HG02642 (cell line): ENCODE results near the gene CFAP92.

Experiments
- ATAC-seq: cut with Tn5 transposase; IDR thresholded peaks from one replicate; pipeline ENCODE4 v1.9.1; 2021; ENCODE audit warnings: mild to moderate bottlenecking; ENCODE audit not compliant: unreplicated experiment, poor library complexity

The CFAP92 gene

DNA sequence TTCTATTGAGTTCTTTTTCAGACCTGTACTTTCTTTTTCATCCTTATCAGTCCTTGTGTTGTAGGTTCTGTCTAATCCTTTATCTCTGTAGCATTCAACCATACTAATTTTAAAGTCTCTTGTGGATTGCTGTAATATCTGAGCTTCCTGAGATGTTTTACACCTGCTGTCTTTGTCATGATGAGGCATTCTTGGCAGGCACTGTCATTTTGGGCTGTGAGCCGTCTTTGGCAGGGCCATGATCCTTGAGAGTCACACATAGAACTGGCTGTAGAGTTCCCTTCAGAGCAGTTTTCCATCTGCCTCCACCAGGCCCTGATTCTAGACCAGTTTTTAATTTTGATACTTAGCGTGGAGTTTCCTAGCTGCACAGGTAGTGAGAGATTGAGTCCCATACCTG, 13.9 kb upstream of the CFAP92 start:
- ATAC-seq: no peak

DNA sequence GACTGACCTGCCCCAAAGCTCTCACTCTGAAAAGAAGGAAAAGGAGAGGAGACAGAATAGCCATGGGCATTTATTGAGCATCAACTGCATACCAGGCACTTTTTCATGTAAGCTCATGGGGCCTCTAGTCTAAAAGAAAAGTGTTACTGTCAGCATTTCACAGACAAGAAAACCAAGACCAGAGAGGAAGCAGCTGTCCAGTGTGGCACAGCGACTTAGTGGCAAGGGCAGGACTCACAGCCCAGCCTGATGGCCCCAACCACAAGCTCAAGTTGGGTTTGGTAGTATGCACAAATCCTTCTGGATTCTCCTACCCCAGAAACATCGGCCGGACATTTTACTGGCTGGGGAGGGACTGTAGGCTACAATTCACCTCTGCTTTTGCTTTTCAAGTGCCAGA, 13.0 kb upstream of the CFAP92 start:
- ATAC-seq: no peak

DNA sequence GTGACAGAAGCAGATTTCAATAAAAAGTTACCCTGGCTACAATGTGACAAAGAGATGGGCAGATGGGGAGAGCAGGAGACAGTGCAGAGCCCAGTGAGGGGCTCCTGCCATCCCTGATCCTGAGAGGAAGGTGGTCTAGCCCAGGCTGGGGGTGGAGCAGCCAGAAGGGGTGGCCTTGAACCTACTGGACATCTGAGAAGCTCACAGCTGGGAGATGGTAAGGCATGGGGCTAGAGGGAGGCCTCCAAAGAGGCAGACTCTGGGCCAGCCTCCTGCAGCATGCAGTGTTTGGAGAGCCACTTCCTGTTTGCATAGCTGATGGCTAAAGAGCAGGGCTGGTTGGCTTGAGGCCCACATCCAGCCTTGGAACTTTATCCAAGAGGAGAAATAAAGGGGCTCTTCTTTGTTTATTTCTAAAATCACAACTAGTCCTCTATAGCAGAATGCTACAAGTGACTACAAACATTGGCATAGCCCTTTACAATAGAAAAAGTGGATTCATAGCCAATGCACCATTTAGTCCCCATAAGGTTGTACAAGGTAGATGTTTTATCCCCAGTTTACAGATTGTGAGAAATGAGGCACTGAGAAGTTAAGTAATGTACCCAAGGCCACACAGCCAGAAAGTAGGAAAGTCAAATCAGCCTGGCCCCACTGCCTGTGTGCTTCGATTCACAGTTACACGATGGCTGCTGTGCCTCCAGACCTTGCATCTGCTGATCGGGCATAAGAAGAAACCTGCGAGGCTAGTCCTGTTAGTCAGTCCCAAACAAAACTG, 11.8 kb upstream of the CFAP92 start:
- ATAC-seq: no peak

DNA sequence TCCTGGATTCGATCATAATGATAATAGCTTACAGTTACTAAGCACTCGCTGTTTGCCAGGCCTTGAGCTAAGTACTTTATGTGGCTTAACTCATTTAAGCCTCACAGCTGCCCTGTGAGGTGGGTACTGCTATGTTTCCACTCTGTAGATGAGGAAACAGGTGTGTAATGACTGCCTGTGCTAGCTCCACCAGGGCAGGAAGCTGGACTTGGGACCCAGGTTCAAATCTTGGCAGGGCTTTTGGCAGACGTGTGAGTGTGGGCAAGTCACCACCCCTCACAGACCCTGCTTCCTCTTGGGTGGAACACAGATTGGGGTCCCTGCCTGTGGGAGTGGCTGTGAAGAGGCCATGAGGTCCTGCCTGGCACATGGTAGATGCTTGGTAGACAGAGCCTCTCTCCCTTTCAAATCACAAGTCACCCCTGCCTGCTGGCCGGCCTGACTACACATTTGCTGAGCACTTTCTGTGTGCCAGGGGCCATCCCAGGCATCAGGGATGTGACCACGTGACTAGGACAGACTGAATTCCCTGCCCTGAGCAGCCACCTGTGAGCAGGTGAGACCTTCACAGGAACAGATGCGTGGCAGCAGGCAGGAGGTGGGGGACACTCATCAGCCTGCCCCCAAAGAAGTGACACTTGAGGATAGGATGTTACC, 10.9 kb upstream of the CFAP92 start:
- ATAC-seq: no peak

DNA sequence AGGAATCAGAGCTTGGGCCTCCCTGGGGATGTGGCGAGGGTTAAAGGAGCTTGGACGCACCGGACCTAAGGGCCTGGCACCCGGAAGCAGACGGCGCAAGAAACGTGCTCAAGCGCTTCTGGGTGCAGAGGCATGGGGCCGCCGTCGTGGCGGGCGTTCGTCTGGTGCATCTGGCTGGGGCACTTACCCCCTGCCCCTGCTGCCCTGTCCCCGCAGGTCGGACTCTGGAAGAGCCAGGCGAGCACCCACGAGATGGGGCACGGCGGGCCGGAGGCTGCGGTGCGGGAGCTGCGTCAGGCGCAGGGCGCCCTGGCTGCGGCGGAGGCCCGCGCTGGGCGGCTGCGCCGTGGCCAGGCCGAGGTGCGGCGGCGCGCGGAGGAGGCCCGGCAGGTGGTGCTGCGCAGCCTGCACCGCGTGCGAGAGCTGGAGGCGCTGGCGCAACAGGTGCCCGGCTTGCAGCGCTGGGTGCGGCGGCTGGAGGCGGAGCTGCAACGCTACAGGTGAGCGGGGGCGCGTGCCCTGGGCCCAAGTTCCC, 9.8 kb upstream of the CFAP92 start:
- no peak for ATAC-seq

DNA sequence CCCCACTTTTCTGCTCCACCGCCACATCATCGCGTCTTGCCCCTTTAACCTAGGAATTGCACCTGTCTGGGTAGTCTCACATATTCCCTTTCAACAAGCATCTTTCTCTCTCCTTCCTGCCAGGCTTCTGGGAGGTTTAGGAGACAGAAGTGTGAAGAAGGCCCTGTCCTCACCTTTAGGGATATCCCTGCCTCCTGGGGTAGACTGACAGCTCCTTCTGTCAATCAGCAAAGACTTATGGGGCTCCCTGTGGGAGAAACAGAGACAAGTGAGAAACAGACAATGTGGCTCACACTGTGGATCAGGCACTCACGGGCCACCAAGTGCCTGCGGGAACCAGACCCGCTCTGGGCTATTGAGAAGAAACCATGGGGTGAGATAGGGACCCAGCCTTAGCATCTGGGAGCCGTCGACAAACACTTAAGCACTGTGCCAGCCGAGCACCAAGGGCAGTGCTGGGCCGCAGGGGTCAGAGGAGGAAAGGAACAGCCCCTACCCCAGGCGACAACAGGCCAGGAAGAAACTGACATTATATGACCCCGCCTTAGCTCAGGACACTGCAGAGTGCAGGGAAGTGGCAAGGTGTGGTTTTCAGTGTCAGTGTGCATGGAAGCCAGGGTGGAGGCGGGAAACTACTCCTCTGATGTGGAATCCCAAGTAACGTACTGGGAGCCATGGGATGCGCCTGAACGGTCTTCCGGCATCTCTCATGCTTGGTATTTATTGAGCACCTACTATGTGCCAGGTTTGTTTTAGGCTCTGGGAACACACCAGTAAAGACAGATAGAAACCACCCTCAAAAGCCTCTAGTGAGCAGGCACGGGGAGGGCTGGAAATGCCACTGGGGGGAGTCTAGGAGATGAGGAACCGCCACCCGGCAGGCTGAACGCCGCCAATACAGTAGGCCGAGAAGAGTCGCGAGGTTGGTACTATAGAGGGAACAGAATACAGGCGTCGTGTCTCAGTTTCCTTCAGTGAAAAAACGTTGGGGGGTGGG, 9.0 kb upstream of the CFAP92 start:
- no peak for ATAC-seq

DNA sequence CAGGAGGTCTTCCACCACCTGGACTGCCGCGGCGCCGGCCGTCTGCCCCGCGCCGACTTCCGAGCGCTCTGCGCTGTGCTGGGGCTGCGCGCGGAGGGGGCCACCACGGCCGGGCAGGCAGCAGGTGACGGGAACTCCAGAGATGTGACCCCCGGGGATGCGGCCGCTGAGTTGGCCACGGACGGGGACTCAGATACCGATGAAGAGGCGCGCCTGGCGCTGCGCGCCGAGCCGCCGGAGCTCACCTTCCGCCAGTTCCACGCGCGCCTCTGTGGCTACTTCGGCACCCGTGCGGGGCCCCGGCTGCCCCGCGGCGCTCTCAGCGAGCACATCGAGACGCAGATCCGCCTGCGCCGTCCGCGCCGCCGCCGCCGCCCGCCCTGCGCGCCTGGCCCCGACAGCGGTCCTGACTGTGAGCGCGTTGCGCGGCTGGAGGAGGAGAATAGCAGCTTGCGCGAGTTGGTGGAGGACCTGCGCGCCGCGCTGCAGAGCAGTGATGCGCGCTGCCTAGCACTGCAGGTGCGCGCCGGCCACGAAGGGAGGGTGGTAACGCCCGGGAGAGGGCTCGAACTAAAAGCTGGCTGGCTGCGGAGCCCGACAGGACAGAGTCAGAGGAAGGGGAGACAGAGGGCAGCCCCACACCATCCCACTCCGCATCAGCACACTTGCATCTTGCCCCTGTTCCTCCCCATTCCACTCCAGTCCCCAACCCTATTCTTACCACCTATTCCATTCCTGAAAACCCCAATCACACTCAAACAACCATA, 8.1 kb upstream of the CFAP92 start:
- ATAC-seq: no peak

DNA sequence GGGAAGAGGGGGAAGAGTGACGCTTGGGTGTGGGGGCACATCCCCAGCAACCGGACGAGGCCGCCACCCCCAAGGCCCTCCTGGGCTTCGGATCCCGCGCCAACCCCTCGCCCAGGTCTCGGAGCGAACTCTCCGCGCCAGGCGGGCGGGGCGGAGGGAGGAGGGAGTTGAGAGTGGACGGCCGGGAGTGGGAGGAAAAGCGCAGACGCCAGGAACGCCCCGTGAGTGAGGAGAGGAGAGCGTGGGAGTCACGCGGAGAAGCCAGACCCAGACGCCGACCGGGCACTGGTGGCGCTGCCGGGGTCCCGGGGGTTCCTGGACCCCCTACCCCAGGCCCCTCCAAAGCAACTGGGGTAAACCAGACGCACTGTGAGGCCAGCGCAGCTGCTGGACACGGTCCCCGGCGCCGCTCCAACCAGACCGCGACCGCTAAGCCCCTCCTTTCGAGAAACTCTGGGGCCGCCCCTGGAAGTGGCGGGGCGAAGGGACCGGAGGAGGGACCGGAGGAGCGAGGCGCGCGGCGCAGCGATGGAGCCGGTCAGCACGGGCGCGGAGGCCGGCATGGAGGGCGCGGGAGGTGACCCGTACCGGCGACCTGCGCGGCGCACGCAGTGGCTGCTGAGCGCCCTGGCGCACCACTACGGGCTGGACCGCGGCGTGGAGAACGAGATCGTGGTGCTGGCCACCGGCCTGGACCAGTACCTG, 7.4 kb upstream of the CFAP92 start, which contains the start of gene EFCC1:
EFCC1 (plus strand) TSS at position 204 of the 705 bp plus-strand sequence; CDS start at position 529, 325 bp downstream.
- no peak for ATAC-seq

DNA sequence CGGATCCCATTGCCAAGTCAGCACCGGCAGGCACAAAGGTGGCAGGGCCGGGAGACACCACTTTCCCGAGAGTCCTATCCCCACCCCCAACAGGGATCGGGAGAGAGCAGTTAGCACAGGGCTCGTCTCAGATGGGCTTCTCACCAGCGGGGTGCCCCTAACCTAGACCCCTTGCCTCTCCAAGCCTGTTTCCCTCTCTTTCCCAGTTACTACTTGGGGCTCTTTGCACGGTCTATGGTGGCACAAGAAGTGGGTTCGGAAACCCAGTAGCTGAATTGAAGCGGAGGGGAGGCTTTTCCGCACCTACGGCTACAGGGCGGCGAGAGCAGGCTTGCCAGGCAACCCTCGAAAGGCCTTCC, 6.8 kb upstream of the CFAP92 start:
- ATAC-seq: no peak

DNA sequence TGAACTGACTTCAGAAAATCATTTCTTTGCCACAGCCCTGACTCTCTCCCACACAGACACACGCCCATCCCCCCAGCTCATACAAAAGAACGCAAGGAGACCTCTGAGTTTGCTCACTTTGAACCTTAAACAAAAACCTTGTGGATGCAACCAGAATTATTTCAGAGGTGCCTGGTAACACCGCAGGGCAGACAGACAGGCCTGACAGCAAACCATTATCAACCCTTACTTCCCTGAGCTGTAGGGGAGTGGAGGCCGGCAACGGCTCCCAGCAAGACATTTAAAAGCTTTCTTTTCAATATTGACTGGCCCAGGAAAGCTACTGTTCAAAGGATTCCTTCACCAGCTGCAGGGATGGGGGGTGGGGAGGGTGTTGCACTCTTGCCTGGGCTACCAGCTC, 5.2 kb upstream of the CFAP92 start:
- ATAC-seq: no peak

DNA sequence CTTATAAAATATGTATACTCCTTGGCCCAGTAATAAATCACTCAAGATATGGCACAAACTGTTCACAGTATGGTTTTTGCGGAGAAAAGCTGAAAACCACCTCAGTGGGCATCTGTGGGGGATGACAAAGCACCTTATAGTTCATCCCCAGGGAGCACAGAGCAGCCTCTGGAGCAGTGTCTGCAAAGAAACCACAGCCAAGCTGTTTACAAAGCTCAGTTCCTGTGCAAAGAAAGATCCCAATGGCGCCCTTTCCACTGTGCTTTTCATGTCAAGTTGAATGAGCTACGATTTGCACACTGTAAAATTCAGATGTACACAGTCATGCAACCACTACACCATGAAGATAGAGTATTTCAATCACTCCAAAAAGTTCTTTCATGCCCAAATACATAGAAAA, 4.7 kb upstream of the CFAP92 start:
- ATAC-seq: no peak

DNA sequence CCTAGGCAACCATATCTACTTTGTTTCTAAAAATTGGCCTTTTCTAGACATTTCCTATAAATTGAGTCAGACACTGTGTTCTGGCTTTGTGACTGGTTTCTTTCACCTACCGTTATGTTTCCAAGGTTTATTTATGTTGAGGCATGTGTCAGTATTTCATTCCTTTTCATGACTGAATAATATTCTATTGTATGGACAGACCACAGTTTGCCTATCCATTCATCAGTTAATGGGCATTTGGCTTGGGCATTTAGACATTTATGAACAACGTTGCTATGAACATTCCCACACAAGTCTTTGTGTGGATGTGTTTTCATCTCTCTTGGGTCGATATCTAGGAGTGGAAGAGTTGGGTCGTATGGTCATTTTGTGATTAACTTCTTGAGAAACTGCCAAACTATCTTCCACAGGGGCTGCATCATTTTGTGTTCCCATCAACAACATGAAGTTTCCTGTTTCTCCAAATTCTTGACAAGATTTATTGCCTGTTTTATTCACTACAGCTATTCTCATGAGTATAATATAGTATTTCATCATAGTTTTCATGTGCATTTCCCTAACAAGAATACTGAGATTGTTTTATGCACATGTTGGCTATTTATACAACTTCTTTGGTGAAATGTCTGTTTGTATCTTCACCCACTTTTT, 3.7 kb upstream of the CFAP92 start:
- ATAC-seq: no peak

DNA sequence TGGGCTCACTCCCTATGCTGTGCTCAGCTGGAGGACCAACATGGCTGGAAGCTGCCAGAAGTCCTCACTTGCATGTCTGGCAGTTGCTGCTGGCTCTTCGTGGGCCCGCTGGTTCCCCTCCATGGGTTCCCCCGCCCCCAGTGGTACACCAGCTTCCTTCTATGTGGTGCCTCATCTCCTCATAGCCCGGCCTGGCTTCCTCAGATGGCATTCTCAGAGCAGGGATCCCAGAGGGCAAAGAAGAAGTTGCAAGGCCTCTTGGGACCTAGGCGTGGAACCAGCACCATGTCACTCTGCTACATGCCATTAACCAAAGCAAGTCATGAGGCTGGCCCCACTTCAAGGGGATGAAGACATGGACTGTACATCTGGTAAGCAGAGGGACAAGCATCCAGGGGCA, 2.9 kb upstream of the CFAP92 start:
- ATAC-seq: no peak

DNA sequence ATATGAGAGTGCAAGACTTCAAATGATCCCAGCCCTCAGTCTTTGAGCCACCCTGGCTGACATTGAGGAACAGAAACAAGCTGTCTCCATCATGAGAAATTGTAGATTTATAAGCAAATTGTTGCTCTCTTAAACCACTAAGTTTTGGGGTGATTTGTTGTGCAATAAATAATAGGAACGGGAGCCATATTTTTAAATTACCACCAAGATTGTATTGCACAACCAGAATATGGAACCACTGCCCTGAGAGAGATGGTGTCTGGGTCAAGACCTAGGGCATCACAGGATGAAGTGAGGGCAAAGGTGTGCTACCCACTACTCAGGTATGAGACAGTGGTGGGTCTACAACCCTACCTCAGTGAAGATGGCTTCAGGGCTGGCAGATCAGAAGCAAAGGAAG, 2.3 kb upstream of the CFAP92 start:
- no peak for ATAC-seq

DNA sequence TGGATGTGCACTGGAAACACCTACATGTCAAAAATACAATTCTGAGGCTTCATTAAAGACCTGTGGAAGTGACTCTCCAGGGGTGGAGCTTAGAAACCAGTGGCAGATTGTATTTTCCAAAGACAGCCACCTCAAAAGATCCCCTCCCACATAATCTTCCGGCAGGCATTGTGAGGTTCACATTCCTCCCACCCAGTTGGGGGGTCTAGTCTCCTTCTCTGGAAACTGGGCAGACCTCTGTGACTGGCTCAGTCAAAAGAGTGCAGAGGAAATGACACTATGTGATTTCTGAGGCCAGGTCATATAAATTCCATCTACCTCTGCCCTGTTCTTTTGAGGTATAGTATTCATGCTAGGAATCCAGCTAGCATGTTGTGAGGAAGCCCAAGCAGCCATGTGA, 1.9 kb upstream of the CFAP92 start:
- no peak for ATAC-seq

DNA sequence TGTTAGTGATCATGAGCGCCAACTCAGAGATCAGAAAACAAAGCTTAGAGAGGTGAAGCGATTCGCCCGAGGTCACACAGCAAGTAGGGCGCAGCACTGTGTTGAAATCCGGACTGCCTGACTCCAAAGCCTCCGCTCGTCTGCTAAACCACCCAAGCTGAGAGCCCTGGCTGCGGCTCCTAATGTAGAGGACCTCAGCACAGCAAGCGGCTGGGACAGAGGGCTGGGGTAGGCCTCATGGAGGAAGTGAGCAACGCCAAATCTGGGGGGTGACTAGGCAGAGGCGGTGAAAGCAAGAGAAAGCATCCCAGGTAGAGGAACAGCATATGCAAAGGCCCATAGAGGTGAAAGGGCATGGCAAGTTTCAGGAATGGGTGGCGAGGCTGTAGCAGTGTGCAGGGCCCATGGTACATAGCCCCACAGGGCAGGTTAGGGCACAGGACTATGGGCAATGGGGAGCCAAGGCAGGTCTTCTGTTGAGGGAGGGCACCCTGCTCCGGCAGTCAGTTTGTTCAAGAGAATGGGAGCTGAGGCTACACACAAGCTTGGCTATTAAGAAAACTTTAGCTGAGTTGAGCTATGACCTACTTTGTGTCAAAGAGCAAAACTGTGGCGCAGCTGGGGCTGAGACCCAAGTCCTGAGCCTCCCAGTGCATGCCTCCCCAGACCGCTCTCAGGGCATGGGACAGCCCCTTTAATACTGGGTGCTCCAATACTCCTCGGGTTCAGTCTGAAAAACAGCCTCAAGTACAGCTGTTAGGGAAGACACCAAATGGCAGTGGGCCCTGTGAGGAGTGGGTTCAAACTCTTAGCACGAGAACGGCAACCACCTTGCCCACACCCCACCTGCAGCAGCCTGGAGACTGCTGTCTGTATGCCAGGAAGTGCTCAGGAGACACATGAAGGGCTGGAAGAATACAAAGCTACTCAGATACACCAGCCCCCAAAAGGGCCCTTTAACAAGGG, 988 bp upstream of the CFAP92 start:
- no peak for ATAC-seq

DNA sequence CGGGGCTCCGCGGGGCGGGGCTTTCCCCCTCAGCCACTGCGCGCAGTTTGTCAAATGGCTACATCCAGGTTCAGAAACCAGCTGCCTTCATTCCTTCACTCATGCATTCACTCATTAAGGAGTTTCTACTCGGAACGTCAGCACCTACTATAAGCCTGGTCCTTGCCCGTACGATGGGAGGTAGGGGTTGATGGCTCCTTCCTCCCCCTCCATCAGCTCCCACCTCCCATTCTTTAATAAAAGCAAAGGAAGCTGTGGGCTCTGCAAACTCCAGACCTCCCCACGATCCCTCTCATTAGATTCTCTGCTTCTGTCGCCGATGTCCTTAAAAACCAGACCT, 267 bp upstream of the CFAP92 start:
- ATAC-seq: no peak

DNA sequence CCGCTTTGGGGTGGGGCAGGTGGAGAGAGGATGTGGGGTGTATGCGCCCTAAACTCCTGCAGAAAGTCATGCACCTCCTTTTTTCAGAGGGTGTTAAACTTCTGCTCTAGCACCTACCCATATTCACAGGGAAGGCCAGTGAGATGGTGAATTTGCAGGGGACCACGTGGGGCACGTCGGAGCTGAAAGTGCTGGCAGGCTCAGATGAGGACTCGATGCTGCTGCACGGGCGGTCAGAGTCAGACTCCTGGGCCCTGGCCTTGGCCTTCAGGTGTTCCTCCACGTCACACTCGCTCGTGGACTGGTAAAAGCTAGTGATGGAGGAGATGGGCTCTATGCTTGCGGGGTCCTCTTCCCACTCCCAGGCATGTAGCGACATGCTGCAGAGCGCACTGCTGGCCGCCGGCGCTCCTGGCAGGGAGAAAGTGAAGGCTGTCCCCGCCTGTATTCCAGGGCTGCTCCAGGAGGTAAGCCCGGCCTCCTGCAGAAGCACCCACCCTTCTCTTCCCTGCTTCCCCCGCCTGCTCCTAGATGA, 883 bp downstream of the CFAP92 start:
- no peak for ATAC-seq
